CD4-positive, alpha-beta T cell treated with Interleukin-21 for 1 hour (primary cell): ENCODE data around the gene USH2A.

Experiments
- DNase-seq: peaks from one replicate; pipeline ENCODE4 v3.0.0-alpha.2; 2020

The USH2A gene

GRCh38 chr1:215844777-215845176, 578.5 kb downstream of the USH2A start:
- no peak for DNase-seq

- no peak for DNase-seq
These were observed 579.0 kb downstream of the USH2A start for GRCh38 chr1:215844266-215844665.

GRCh38 chr1:215842905-215843304, 580.3 kb downstream of the USH2A start:
- DNase-seq = no peak

GRCh38 chr1:215835951-215836350, 587.3 kb downstream of the USH2A start:
- no peak for DNase-seq

- no peak for DNase-seq
These were observed 589.1 kb downstream of the USH2A start for GRCh38 chr1:215833941-215834729.

- no peak for DNase-seq
These were observed 592.9 kb downstream of the USH2A start for GRCh38 chr1:215830226-215830810.

GRCh38 chr1:215825056-215825455, 598.2 kb downstream of the USH2A start:
- DNase-seq = no peak

- no peak for DNase-seq
These were observed 599.0 kb downstream of the USH2A start for GRCh38 chr1:215824245-215824644.

GRCh38 chr1:215819114-215819513, 604.1 kb downstream of the USH2A start:
- no peak for DNase-seq

- DNase-seq = no peak
These were observed 615.3 kb downstream of the USH2A start for GRCh38 chr1:215807911-215808436.

- no peak for DNase-seq
These were observed 616.0 kb downstream of the USH2A start for GRCh38 chr1:215807218-215807617.

GRCh38 chr1:215797859-215798258, 625.4 kb downstream of the USH2A start:
- no peak for DNase-seq

GRCh38 chr1:215794156-215794555, 629.1 kb downstream of the USH2A start:
- DNase-seq = no peak

- no peak for DNase-seq
These were observed 630.1 kb downstream of the USH2A start for GRCh38 chr1:215793180-215793579.

- DNase-seq = no peak
These were observed 630.8 kb downstream of the USH2A start for GRCh38 chr1:215792446-215792845.

- no peak for DNase-seq
These were observed 633.3 kb downstream of the USH2A start for GRCh38 chr1:215789981-215790380.

GRCh38 chr1:215786997-215787396, 636.3 kb downstream of the USH2A start:
- DNase-seq = no peak

- DNase-seq = no peak
These were observed 642.6 kb downstream of the USH2A start for GRCh38 chr1:215780641-215781040.

GRCh38 chr1:215780139-215780538, 643.1 kb downstream of the USH2A start:
- no peak for DNase-seq

GRCh38 chr1:215779729-215780128, 643.5 kb downstream of the USH2A start:
- no peak for DNase-seq

GRCh38 chr1:215777370-215777925, 645.8 kb downstream of the USH2A start:
- no peak for DNase-seq

- no peak for DNase-seq
These were observed 646.9 kb downstream of the USH2A start for GRCh38 chr1:215776336-215776735.

- DNase-seq = no peak
These were observed 651.1 kb downstream of the USH2A start for GRCh38 chr1:215772151-215772550.

GRCh38 chr1:215768303-215768702, 654.9 kb downstream of the USH2A start:
- no peak for DNase-seq
